Smooth muscle cell (in vitro differentiated cells): ENCODE data around the gene CFAP68. TPM values are rescaled to one million over a fixed set of nuclear protein-coding genes. Genes with fewer than 3 reads are reported as not detected.

Experiments used
- DNase-seq: peaks from one replicate; lab custom pipeline; 2025; ENCODE audit not compliant: unreplicated experiment; lab: John Stamatoyannopoulos, UW
- H2AFZ ChIP-seq: fragments of 200-600 bp; sonication (generic); 2 replicates; pipeline ENCODE4 v1.6.0; 2016; ENCODE audit warnings: antibody characterized with exemption, low read depth, mild to moderate bottlenecking
- H3F3A ChIP-seq: fragments of 200-600 bp; sonication (generic); 2 replicates; pipeline ENCODE4 v1.6.0; 2017; ENCODE audit warnings: antibody characterized with exemption, low read depth
- H3K27ac ChIP-seq: fragments of 200-600 bp; sonication (generic); 2 replicates; pipeline ENCODE4 v1.5.1; 2016; ENCODE audit warnings: low read depth, mild to moderate bottlenecking
- H3K27me3 ChIP-seq: fragments of 200-600 bp; sonication (generic); 2 replicates; pipeline ENCODE4 v1.6.1; 2016; ENCODE audit warnings: low read depth, mild to moderate bottlenecking
- H3K36me3 ChIP-seq: fragments of 200-600 bp; sonication (generic); 2 replicates; pipeline ENCODE4 v1.5.1; 2016; ENCODE audit warnings: low read depth
- H3K4me1 ChIP-seq: fragments of 200-600 bp; sonication (generic); 2 replicates; pipeline ENCODE4 v1.5.1; 2016; ENCODE audit warnings: low read depth
- H3K4me2 ChIP-seq: fragments of 200-600 bp; sonication (generic); 2 replicates; pipeline ENCODE4 v1.6.0; 2016; ENCODE audit warnings: mild to moderate bottlenecking
- H3K4me3 ChIP-seq: fragments of 200-600 bp; sonication (generic); 2 replicates; pipeline ENCODE4 v1.5.1; 2016; ENCODE audit warnings: mild to moderate bottlenecking
- H3K79me2 ChIP-seq: fragments of 200-600 bp; sonication (generic); 2 replicates; pipeline ENCODE4 v1.6.0; 2016; ENCODE audit warnings: low read depth, mild to moderate bottlenecking
- H3K9ac ChIP-seq: fragments of 200-600 bp; sonication (generic); 2 replicates; pipeline ENCODE4 v1.6.0; 2016; ENCODE audit warnings: low read depth
- H3K9me3 ChIP-seq: fragments of 200-600 bp; sonication (generic); replicated peaks from 2 replicates; pipeline ENCODE4 v1.5.1; 2016; ENCODE audit warnings: low read depth
- H4K20me1 ChIP-seq: fragments of 200-600 bp; sonication (generic); 2 replicates; pipeline ENCODE4 v1.6.0; 2016; ENCODE audit warnings: low read depth
- WGBS: methylation state at CpG from one replicate; pipeline ENCODE4 v1.1.7; 2016; ENCODE audit warnings: low lambda C conversion rate; 5-methylcytosine and 5-hydroxymethylcytosine counted together
- polyA plus RNA-seq: library from polyadenylated mRNA; unstranded; fragments of >200 nt; fragmentation: Nextera tagmentation; extraction: Ambion mirVana; gene quantifications from 2 replicates; pipeline ENCODE4 v1.2.1, GENCODE V29; 2016
- total RNA-seq: library from RNA; depleted of rRNA; stranded (reverse); fragments of >200 nt; gene quantifications from 2 replicates; pipeline ENCODE4 v1.2.3, GENCODE V29; 2014
- TF ChIP-seq, protein P1 (sequence below): fragments of 200-600 bp; sonication (generic); IDR thresholded peaks from 2 replicates; pipeline ENCODE4 v1.5.1; 2017; ENCODE audit warnings: borderline replicate concordance, mild to moderate bottlenecking, antibody characterized with exemption; ENCODE audit not compliant: insufficient read depth, poor library complexity, severe bottlenecking

Gene CFAP68, protein sequence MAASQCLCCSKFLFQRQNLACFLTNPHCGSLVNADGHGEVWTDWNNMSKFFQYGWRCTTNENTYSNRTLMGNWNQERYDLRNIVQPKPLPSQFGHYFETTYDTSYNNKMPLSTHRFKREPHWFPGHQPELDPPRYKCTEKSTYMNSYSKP
- total RNA-seq (2.7 and 10.5 TPM in 2 replicates), polyA plus RNA-seq (17.6 and 19.2 TPM in 2 replicates)

DNA sequence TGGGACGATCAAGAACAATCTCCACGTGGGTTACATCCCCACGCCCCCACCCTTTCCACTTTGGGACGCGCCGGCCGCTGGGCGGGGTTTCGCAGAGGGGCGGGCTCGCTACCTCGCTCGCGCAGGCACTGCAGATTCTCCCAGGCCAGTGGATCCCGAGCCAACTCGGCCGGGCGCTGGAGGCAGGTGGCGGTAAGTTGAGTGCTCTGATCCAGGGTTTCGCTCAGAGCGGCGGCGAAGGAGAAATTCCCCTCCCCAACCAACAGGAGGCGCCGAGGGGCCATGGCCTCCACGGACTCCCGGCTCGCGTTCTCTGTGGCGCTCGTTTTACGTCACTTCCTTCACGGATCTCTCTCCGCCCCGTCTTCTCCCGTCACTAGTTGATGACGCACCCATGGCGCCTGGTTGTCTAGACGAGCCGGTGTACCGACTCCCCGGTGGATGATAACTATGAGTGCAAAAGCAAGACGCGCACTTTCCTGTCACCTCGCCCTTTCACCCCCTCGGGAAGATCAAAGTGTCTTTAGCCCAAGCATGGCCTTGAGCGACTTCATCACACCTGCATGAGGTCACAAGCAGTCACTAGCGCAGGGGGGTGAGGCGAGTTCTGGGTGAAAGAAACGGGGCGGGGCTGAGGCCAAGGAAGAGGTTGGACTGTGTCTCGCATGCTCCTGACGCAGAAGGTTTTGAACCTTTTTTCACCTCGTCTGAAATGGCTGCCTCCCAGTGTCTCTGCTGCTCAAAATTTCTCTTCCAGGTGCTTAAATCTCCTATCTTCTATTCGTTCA lies at the start of gene CFAP68, which contains the start of gene FDXACB1:
Gene CFAP68 (plus strand): TSS at position 693 of the 788 bp plus-strand sequence. CDS start 20 bp downstream, at position 713.
Gene FDXACB1 (minus strand): TSS at position 317 of the 788 bp plus-strand sequence. CDS start 33 bp downstream, at position 284.
- H4K20me1 ChIP-seq = no peaks in the 10 kb centered on the region
- peak within 1 kb of the TSS; percentile 98 for H3K27ac ChIP-seq
- TF ChIP-seq, protein P1, sequence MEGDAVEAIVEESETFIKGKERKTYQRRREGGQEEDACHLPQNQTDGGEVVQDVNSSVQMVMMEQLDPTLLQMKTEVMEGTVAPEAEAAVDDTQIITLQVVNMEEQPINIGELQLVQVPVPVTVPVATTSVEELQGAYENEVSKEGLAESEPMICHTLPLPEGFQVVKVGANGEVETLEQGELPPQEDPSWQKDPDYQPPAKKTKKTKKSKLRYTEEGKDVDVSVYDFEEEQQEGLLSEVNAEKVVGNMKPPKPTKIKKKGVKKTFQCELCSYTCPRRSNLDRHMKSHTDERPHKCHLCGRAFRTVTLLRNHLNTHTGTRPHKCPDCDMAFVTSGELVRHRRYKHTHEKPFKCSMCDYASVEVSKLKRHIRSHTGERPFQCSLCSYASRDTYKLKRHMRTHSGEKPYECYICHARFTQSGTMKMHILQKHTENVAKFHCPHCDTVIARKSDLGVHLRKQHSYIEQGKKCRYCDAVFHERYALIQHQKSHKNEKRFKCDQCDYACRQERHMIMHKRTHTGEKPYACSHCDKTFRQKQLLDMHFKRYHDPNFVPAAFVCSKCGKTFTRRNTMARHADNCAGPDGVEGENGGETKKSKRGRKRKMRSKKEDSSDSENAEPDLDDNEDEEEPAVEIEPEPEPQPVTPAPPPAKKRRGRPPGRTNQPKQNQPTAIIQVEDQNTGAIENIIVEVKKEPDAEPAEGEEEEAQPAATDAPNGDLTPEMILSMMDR = peak; percentile 95
- H3K9me3 ChIP-seq = no peaks in the 10 kb centered on the region
- H3K79me2 ChIP-seq = no peaks in the 10 kb centered on the region
- H2AFZ ChIP-seq = peak within 1 kb of the TSS; percentile 87
- peaks cover 8% of the 10 kb centered on the region for H3K4me1 ChIP-seq
- peak within 1 kb of the TSS; percentile 93 for H3K4me2 ChIP-seq
- peak; percentile 83 for DNase-seq
- peak within 1 kb of the TSS; percentile 96 for H3K9ac ChIP-seq
- H3K4me3 ChIP-seq = peak within 1 kb of the TSS; percentile 63
- no peaks in the 10 kb centered on the region for H3K27me3 ChIP-seq
- WGBS = under 1% methylated on average over 53 of the region's 55 CpGs
- no peaks in the 10 kb centered on the region for H3F3A ChIP-seq
- H3K36me3 ChIP-seq = no peaks in the 10 kb centered on the region

DNA sequence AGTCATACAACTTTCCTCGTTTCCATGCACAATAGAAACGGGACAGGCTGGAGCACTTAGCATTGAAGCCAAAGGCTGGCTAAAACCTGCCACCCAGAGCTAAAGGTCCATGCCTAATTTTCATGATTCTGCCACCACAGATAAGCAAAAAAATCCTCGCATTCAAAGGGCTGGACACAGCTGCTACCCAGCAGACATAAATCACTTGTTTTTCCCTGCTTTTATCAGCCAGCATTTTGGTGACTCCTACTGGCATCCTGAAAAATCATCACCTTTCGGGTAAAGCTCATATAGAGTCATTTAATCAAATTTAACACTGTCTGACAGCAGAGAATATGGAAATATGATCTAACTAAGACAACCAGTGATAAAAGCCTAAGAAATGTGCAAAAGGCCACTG lies 45.8 kb upstream of the CFAP68 start:
- no peaks in the 10 kb centered on the region for H3F3A ChIP-seq
- no peaks in the 10 kb centered on the region for H3K4me1 ChIP-seq
- no peaks in the 10 kb centered on the region for H4K20me1 ChIP-seq
- no peak overlapping the region for H2AFZ ChIP-seq
- DNase-seq = no peak
- H3K9ac ChIP-seq = no peak overlapping the region
- H3K79me2 ChIP-seq = no peaks in the 10 kb centered on the region
- 76% methylated on average over 4 of the region's 4 CpGs for WGBS
- H3K4me2 ChIP-seq = no peak overlapping the region
- no peaks in the 10 kb centered on the region for H3K9me3 ChIP-seq
- TF ChIP-seq, protein P1 = no peak
- H3K27ac ChIP-seq = no peak overlapping the region
- peaks cover 9% of the 10 kb centered on the region for H3K36me3 ChIP-seq
- no peaks in the 10 kb centered on the region for H3K27me3 ChIP-seq
- H3K4me3 ChIP-seq = no peak overlapping the region

DNA sequence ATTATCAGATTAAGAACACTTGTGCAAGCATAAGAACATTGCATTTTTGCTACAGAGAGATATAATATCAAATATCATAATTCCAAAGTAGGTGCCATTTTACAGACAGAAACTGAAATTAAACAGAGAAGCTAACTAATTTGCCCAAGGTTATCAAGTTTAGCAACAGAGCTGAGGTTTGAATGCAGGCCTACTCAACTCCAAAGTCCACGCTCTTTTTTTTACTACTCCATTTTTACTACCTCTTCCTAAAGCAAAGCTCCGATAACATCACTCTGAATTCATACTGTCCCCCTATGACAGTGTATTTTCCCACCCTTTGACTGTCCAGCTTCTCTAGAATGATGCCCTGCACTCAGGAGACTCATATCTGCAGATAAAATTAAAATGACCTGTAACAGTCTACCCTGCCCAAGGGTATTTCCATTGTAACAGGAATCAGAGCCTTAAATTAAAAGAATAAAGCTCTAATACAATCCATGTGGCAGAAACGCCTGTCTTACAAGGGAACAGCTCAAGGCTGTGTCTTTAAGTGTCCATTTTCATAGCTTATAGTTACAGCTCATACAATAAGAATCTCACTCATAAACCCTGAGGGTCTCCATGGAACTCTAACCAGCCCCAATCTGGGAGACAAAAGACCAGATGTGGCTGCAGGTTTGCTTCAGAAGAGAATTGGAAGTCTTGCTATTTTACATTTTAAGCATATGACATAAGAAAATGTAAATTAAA lies 44.7 kb upstream of the CFAP68 start:
- Histone ChIP-seq H3K36me3 (peaks cover 9% of the 10 kb centered on the region), H3K9ac (no peak overlapping the region), H3K27me3 (no peaks in the 10 kb centered on the region), H3K4me3 (no peak overlapping the region), H3K4me1 (peaks cover under 1% of the 10 kb centered on the region), H2AFZ (no peak overlapping the region), H4K20me1 (no peaks in the 10 kb centered on the region), H3K9me3 (no peaks in the 10 kb centered on the region), H3K4me2 (no peak overlapping the region), H3K79me2 (no peaks in the 10 kb centered on the region), H3K27ac (no peak overlapping the region), H3F3A (no peaks in the 10 kb centered on the region)
- WGBS = 88% methylated on average over 3 of the region's 3 CpGs
- no peak for DNase-seq
- TF ChIP-seq, protein P1 = no peak
